ENCODE measurements around the gene BLTP3B.

BLTP3B gene

DNA sequence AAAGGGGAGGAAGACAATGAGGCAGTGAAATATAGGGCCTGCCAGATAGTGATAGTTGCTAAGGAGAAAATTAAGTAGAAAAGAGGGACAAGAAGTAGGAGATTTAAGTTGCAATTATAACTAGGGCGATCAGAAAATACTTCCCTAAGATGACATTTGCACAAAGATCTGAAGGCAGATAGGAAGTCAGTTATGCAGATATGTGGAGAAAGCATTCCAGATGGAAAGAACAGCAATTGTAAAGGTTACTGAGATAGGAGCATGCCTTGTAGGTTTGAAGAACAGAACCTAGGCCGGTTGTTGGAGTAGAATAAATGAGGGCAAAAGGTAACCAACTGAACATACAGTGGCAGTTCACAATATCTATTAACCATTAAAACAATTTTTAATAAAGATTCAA, 36.6 kb upstream of the BLTP3B start:
- TF ChIP-seq, protein P1, sequence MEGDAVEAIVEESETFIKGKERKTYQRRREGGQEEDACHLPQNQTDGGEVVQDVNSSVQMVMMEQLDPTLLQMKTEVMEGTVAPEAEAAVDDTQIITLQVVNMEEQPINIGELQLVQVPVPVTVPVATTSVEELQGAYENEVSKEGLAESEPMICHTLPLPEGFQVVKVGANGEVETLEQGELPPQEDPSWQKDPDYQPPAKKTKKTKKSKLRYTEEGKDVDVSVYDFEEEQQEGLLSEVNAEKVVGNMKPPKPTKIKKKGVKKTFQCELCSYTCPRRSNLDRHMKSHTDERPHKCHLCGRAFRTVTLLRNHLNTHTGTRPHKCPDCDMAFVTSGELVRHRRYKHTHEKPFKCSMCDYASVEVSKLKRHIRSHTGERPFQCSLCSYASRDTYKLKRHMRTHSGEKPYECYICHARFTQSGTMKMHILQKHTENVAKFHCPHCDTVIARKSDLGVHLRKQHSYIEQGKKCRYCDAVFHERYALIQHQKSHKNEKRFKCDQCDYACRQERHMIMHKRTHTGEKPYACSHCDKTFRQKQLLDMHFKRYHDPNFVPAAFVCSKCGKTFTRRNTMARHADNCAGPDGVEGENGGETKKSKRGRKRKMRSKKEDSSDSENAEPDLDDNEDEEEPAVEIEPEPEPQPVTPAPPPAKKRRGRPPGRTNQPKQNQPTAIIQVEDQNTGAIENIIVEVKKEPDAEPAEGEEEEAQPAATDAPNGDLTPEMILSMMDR (IDR thresholded peaks at IDR 0.05): no peak

DNA sequence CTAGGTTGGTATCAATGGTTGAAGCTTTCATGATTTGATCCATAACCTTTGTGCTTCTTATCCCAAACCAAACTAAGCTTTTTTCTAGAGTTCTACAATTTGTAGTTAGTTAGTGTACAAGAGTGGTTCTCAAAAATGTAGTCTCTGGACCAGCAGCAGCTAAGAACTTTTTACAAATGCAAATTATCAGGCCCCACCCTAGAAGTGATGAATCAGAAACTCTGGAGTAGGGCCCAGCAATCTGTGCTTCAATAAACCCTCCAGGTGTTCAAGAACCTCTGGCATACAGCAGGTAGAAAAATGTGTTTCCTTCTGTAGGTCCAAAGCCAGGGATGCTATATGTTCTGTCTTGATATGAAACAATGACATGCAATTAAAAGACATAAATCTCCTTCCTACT, 31.8 kb upstream of the BLTP3B start:
- TF ChIP-seq, protein P1 (IDR thresholded peaks at IDR 0.05): no peak

DNA sequence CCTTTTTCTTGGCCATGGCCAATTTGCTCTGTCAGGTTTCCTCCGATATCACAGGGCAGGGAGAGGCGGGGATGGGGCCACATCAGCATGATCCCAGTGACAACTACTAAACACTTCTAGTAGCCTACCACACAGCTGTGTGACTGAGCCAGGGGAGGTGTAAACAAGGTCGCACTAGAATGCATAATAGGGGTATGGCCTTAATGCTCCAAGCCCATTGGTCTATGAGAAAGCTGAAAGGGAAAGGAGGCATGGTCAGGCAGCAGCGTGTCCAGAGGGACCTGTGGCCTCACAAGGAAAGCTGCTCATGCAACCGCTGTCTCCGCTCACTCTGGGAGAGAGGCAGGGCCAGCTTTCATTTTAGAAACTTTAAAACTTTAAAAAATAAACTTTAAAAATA, 30.4 kb upstream of the BLTP3B start:
- TF ChIP-seq, protein P1 (IDR thresholded peaks at IDR 0.05): no peak

DNA sequence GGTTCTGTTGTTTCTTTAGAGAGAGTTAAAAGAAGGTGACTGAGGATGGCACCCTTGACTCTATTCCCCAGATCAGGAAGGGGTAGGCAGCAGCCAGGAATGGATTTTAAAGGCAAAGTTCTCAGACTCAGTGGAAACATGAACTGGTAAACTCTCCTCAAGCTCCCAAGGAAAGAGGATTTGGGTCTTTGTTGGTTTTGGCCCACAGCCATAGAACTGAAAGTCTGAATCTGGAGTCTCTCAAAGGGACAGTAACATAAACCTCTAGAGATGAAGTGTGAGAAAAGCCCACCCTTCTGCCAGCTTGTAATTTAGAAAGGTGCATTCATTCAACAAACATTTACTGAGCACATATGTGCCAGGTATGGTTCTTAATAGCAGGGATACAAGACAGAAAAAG, 28.6 kb upstream of the BLTP3B start:
- TF ChIP-seq, protein P1 (IDR thresholded peaks at IDR 0.05): no peak

GRCh38 chr12:100170313-100170858, 27.7 kb upstream of the BLTP3B start:
- TF ChIP-seq, protein P1 (IDR thresholded peaks at IDR 0.05): no peak

DNA sequence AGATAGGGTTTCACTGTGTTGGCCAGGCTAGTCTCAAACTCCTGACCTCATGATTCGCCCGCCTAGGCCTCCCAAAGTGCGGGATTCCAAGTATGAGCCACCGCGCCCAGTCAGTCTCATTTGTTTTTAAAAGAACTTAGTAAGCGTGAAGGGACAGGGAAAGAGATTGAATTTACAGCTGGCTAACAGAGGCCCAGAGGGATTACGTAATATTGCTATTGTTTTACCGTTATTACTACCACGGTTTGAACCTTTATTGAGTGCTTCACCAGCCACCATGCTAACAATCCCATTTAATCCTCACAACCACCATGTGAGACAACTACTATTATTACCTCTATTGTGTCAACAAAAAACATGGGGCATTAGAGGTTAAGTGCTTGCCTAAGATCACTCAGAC, 26.7 kb upstream of the BLTP3B start:
- TF ChIP-seq, protein P1 (IDR thresholded peaks at IDR 0.05): no peak

DNA sequence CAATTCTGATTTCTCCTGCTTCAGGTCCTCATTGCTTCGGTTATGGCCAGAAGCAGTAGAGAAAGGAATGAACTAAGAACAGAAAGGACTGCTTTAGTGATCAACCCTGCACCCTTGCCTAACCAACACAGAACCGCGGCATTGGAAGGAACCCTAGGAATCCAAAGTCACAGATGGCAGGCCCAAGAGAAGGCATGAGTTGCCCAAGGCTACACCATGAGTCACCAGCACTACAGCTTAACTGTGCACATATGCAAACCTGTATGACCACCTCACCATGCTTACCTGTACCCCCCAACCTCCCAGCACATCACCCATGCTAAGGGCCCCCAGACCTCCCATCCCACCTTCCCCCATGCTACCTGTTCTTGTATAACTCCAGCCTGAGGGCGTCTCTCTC, 25.9 kb upstream of the BLTP3B start:
- TF ChIP-seq, protein P1 (IDR thresholded peaks at IDR 0.05): no peak

DNA sequence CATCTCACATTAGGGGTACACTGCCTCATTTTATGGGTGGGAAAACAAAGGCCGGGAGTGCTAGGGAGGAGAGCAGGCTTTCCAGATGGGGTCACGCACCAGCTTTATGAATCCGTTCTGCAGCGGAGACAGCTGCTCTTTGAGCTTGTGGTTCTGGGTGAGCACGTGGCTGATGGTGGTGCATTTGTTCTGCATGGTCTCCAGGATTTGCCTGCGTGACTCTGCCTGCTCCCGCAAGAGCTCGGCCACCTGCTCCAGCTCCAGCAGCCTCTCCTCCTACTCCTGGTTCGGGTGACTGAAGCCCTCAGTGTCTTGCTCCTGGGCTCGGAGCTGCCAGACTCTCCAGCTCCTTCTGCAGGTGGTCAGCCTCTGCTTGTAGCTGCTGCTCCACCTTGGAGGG, 23.6 kb upstream of the BLTP3B start:
- TF ChIP-seq, protein P1 (IDR thresholded peaks at IDR 0.05): no peak
